ENCODE results near the gene GTF2H4.

Gene GTF2H4

DNA sequence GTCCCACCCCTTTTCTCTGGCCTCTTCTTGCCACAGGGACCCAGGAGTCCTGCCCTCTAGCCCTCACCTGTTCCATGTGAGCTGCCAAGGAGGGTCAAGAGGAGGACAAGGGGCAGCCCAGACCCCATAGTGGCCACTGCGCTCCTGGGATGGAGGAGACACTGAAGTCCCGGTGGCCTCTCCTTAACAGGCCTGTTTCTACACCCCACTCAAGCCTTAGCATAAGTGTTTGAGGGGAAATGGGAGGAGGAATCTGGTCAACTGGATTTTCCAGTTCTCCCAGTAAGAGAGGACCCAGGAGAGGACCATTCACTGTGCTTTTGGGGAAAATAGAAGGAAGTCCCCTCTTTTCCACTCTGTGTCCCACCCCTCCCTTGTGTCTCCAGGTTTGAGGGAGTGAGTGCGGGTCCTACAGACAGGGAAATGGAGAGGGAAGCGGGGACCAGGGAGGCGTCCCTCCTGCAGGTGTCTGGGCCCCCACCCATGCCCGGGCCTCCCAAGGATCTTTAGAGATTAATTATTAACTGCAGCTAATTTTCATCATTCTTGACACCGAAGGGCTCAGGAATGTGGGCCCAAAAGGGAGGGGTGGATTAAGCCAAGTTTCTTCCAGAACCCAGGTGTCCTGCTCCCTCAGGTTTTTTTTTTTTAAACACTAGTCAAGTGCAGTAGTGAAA, 24.1 kb downstream of the GTF2H4 start, which contains the start of gene SFTA2:
TSS of gene SFTA2 (minus strand) at position 202 of the 677 bp plus-strand sequence. CDS start at position 128, 74 bp downstream.
- Histone ChIP-seq H3K9me3 (ENCODE audit: control insufficient read depth, low read length) (no peaks in the 10 kb centered on the region), H3K4me3 (ENCODE audit: low read depth, low read length) (no peak within 1 kb of the TSS)

DNA sequence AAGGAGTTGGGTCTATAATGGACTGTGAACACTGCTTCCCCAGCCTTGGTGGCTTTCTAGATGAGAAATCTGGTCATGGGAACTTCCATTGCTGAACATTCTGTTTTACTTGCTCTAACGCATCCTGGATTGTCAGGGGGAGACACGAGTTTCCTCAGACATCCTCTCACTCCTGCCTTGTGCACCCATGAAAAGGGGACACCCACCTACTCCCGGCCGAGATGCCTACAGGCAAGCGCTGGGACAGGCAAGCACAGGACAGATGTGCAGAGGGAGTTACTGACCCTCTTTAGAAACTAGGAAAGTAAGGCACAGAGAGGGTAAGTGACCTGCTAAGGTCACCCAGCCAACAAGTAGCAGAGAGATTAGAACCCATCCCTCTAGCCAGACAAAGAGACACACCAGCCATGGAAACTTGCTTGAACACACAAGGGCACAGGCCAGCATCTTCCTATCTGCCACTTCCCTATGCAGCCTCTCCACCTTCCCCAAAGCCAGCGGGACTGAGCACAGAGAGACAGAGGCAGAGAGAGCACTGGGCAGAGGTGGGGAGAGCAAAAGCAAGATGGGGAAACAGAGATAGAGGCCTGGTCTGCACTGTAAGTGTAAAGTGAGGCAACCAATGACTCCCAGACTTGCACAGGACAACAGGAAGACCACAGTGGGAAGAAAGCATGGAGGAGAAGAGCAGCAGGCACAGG, 24.8 kb downstream of the GTF2H4 start:
- Histone ChIP-seq H3K36me3 (ENCODE audit: control insufficient read depth, insufficient read depth, low read length) (no peaks in the 10 kb centered on the region), H3K27ac (no peak overlapping the region), H3K27me3 (ENCODE audit: control insufficient read depth, insufficient read depth, low read length) (no peaks in the 10 kb centered on the region), H2AFZ (no peak overlapping the region), H3K4me3 (ENCODE audit: low read depth, low read length) (no peak overlapping the region), H3K79me2 (no peaks in the 10 kb centered on the region), H3K4me2 (ENCODE audit: low read length) (no peak overlapping the region), H3K9ac (no peak overlapping the region), H3K4me1 (no peaks in the 10 kb centered on the region), H3K9me3 (ENCODE audit: control insufficient read depth, low read length) (no peaks in the 10 kb centered on the region)
- TF ChIP-seq, protein P1, sequence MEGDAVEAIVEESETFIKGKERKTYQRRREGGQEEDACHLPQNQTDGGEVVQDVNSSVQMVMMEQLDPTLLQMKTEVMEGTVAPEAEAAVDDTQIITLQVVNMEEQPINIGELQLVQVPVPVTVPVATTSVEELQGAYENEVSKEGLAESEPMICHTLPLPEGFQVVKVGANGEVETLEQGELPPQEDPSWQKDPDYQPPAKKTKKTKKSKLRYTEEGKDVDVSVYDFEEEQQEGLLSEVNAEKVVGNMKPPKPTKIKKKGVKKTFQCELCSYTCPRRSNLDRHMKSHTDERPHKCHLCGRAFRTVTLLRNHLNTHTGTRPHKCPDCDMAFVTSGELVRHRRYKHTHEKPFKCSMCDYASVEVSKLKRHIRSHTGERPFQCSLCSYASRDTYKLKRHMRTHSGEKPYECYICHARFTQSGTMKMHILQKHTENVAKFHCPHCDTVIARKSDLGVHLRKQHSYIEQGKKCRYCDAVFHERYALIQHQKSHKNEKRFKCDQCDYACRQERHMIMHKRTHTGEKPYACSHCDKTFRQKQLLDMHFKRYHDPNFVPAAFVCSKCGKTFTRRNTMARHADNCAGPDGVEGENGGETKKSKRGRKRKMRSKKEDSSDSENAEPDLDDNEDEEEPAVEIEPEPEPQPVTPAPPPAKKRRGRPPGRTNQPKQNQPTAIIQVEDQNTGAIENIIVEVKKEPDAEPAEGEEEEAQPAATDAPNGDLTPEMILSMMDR (IDR thresholded peaks at IDR 0.05): no peak

More for the DNA sequence above, 24.1 kb downstream of the GTF2H4 start, which contains the start of gene SFTA2:
- Histone ChIP-seq H3K79me2 (no peaks in the 10 kb centered on the region), H3K36me3 (ENCODE audit: control insufficient read depth, insufficient read depth, low read length) (no peaks in the 10 kb centered on the region), H3K27me3 (ENCODE audit: control insufficient read depth, insufficient read depth, low read length) (no peaks in the 10 kb centered on the region), H3K4me2 (ENCODE audit: low read length) (no peak within 1 kb of the TSS), H3K27ac (no peak within 1 kb of the TSS), H3K9ac (no peak within 1 kb of the TSS), H3K4me1 (no peaks in the 10 kb centered on the region), H2AFZ (no peak within 1 kb of the TSS)
- TF ChIP-seq, protein P1 (IDR thresholded peaks at IDR 0.05): no peak

DNA sequence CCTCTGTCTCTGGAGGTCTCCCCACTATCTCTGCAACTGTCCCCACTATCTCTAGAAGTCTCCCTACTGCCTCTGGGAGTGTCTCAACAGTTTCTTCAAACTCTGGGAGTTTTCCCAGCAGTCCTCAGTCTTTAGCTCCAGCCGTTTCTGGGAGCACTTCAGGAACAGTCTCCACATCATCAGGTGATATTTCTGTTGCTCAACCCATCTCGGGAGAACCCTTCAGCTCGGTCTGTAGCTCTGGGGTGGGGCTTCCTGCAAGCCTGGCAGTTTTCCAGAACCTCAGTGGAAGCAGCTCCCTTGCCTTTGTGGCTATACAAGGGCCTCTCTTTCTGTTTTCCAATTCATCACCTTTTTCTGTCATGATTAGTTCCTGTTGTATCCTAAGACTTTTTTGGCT, 27.0 kb downstream of the GTF2H4 start:
- Histone ChIP-seq H3K9ac (no peak overlapping the region), H3K4me3 (ENCODE audit: low read depth, low read length) (no peak overlapping the region), H3K36me3 (ENCODE audit: control insufficient read depth, insufficient read depth, low read length) (no peaks in the 10 kb centered on the region), H2AFZ (no peak overlapping the region), H3K79me2 (no peaks in the 10 kb centered on the region), H3K9me3 (ENCODE audit: control insufficient read depth, low read length) (no peaks in the 10 kb centered on the region), H3K4me1 (no peaks in the 10 kb centered on the region), H3K4me2 (ENCODE audit: low read length) (no peak overlapping the region), H3K27me3 (ENCODE audit: control insufficient read depth, insufficient read depth, low read length) (no peaks in the 10 kb centered on the region), H3K27ac (no peak overlapping the region)
- TF ChIP-seq, protein P1 (IDR thresholded peaks at IDR 0.05): no peak

DNA sequence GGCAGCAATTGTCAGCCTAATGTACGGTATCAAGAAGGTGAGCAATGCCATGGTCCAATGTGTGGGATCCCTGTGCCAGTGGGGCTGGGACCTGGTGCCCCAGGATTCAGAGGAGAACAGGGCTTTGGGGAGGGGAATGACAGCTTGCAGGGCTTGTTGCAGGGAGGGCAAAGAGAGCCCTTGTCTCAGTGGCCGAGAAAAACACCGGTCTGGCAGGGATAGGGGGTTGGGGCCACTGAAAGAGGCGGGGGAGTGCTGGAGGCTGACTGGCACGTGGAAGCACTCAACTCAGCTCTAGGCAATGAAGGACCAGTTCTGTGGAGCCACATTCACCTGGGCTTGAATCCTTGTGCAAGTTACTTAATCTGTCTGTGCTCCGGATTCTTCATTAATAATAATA, 29.3 kb downstream of the GTF2H4 start:
- TF ChIP-seq, protein P1 (IDR thresholded peaks at IDR 0.05): no peak
- peaks cover 1% of the 10 kb centered on the region for H3K4me1 ChIP-seq
- H3K9me3 ChIP-seq (ENCODE audit: control insufficient read depth, low read length): no peaks in the 10 kb centered on the region
- no peak overlapping the region for H2AFZ ChIP-seq
- no peak overlapping the region for H3K27ac ChIP-seq
- H3K36me3 ChIP-seq (ENCODE audit: control insufficient read depth, insufficient read depth, low read length): no peaks in the 10 kb centered on the region
- no peaks in the 10 kb centered on the region for H3K79me2 ChIP-seq
- no peak overlapping the region for H3K4me3 ChIP-seq (ENCODE audit: low read depth, low read length)
- no peak overlapping the region for H3K4me2 ChIP-seq (ENCODE audit: low read length)
- no peaks in the 10 kb centered on the region for H3K27me3 ChIP-seq (ENCODE audit: control insufficient read depth, insufficient read depth, low read length)
- H3K9ac ChIP-seq: no peak overlapping the region
